ENCODE results near the gene PDZD4.

DNA sequence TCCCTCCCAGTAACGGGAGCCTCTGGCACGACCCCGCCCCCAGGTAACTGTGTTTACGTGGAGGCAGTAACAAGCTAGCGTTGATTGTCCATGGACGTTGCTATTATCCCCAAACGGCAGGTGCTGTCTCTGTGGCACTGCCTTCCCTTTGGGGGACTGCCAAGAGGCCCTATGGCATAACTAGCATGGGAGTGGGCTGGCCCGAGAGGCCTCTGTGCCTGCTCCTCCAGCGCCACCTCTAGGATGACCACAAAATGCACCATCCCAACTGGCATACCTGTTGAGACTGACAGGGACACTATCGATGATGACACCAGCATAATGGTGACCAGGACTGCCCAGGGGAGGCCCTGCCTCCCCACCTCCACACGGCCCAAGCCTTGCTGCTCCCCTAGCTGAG, 48.0 kb downstream of the PDZD4 start:
- no peak for TF ChIP-seq POLR2AphosphoS5 (IDR thresholded peaks at IDR 0.05)
- TF ChIP-seq, protein P1, sequence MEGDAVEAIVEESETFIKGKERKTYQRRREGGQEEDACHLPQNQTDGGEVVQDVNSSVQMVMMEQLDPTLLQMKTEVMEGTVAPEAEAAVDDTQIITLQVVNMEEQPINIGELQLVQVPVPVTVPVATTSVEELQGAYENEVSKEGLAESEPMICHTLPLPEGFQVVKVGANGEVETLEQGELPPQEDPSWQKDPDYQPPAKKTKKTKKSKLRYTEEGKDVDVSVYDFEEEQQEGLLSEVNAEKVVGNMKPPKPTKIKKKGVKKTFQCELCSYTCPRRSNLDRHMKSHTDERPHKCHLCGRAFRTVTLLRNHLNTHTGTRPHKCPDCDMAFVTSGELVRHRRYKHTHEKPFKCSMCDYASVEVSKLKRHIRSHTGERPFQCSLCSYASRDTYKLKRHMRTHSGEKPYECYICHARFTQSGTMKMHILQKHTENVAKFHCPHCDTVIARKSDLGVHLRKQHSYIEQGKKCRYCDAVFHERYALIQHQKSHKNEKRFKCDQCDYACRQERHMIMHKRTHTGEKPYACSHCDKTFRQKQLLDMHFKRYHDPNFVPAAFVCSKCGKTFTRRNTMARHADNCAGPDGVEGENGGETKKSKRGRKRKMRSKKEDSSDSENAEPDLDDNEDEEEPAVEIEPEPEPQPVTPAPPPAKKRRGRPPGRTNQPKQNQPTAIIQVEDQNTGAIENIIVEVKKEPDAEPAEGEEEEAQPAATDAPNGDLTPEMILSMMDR (IDR thresholded peaks at IDR 0.05): no peak
